GM13976 (cell line): Measurements from ENCODE around the gene UHRF2.

ENCODE experiments used
- DNase-seq: peaks from one replicate; pipeline ENCODE4 v3.0.0; 2012; ENCODE audit warnings: low spot score
- CTCF ChIP-seq: IDR thresholded peaks from 2 replicates; pipeline ENCODE4 v1.5.1; 2012; ENCODE audit warnings: borderline replicate concordance, mild to moderate bottlenecking; ENCODE audit not compliant: insufficient read depth; ENCODE audit errors: extremely low read depth, missing control alignments, control extremely low read depth
- in situ Hi-C: fragments of 300-500 bp; cut with MboI; formaldehyde crosslinking; loops from one replicate; pipeline ENCODE4 v1.12.0; 2022; ENCODE audit warnings: low sequenced_read_pairs, mixed read lengths, inconsistent platforms; ENCODE audit not compliant: unreplicated experiment

UHRF2 gene

GRCh38 chr9:6384732-6385131 is 28.3 kb upstream of the UHRF2 start:
- no peak for DNase-seq
- in situ Hi-C loops: no loop called here
- TF ChIP-seq CTCF: no peak

GRCh38 chr9:6399071-6399470 is 13.9 kb upstream of the UHRF2 start:
- in situ Hi-C loops: no loop called here
- no peak for TF ChIP-seq CTCF
- no peak for DNase-seq

- DNase-seq: no peak
Measured at GRCh38 chr9:6405371-6405770, 7.6 kb upstream of the UHRF2 start.

GRCh38 chr9:6407778-6408177 is 5.2 kb upstream of the UHRF2 start:
- no peak for DNase-seq
- in situ Hi-C loops: no loop called here
- no peak for TF ChIP-seq CTCF

More at GRCh38 chr9:6405371-6405770, 7.6 kb upstream of the UHRF2 start:
- in situ Hi-C loops: no loop called here
- TF ChIP-seq CTCF: no peak

GRCh38 chr9:6408320-6408719 is 4.7 kb upstream of the UHRF2 start:
- in situ Hi-C loops: no loop called here
- DNase-seq: no peak
- TF ChIP-seq CTCF: no peak

- TF ChIP-seq CTCF: no peak
- in situ Hi-C loops: no loop called here
- DNase-seq: no peak
Measured at GRCh38 chr9:6409811-6410210, 3.2 kb upstream of the UHRF2 start.

- no peak for TF ChIP-seq CTCF
- in situ Hi-C loops: no loop called here
- no peak for DNase-seq
Measured at GRCh38 chr9:6410633-6411032, 2.4 kb upstream of the UHRF2 start.
